Liver (tissue), 9 donors: ENCODE data around the gene MT3. TPM values are rescaled to one million over a fixed set of nuclear protein-coding genes. Genes with fewer than 3 reads are reported as not detected.

Source experiments
- DNase-seq: peaks from one replicate; pipeline ENCODE4 v3.0.0-alpha.2; 2017; ENCODE audit warnings: low spot score
- H3K27ac ChIP-seq, 2 donors: one replicate each; pipeline ENCODE4 v1.7.0; 2013; ENCODE audit warnings: inconsistent platforms in 2 of 2, low read length in 2 of 2, control low read depth in 1 of 2, low read depth in 1 of 2, mild to moderate bottlenecking in 1 of 2
- H3K27me3 ChIP-seq, 4 donors: one replicate each; pipeline versions ENCODE4 v1.6.1 to v1.7.0; 2013; ENCODE audit warnings: low read length in 3 of 4, inconsistent platforms in 1 of 4, mild to moderate bottlenecking in 1 of 4, moderate library complexity in 1 of 4; ENCODE audit not compliant: control insufficient read depth in 4 of 4, insufficient read depth in 4 of 4
- H3K36me3 ChIP-seq, 4 donors: one replicate each; pipeline versions ENCODE4 v1.6.1 to v1.7.0; 2013; ENCODE audit warnings: low read length in 3 of 4, mild to moderate bottlenecking in 3 of 4, low read depth in 1 of 4, moderate library complexity in 1 of 4; ENCODE audit not compliant: control insufficient read depth in 4 of 4, insufficient read depth in 3 of 4
- H3K4me1 ChIP-seq, 4 donors: one replicate each; pipeline versions ENCODE4 v1.6.1 to v1.7.0; 2013; ENCODE audit warnings: low read length in 3 of 4, mild to moderate bottlenecking in 3 of 4, moderate library complexity in 1 of 4; ENCODE audit not compliant: control insufficient read depth in 4 of 4, insufficient read depth in 4 of 4
- H3K4me3 ChIP-seq, 3 donors: one replicate each; pipeline versions ENCODE4 v1.6.1 to v1.7.0; 2013; ENCODE audit warnings: low read length in 3 of 3, control low read depth in 1 of 3, low read depth in 1 of 3, mild to moderate bottlenecking in 1 of 3
- H3K9ac ChIP-seq, 2 donors: one replicate each; pipeline ENCODE4 v1.7.0; 2013; ENCODE audit warnings: low read length in 2 of 2, mild to moderate bottlenecking in 2 of 2, moderate library complexity in 2 of 2, control low read depth in 1 of 2, low read depth in 1 of 2
- H3K9me3 ChIP-seq, 4 donors: one replicate each; pipeline versions ENCODE4 v1.6.1 to v1.7.0; 2013; ENCODE audit warnings: low read length in 3 of 4; ENCODE audit not compliant: control insufficient read depth in 4 of 4
- EGR1 ChIP-seq, 2 donors: IDR thresholded peaks; 2 replicates each; pipeline ENCODE4 v1.6.1; 2016 to 2018; ENCODE audit warnings: antibody characterized with exemption in 2 of 2, low read depth in 2 of 2
- FOXA1 ChIP-seq: IDR thresholded peaks from 2 replicates; pipeline ENCODE4 v1.6.1; 2016; ENCODE audit warnings: antibody characterized with exemption
- FOXA2 ChIP-seq: IDR thresholded peaks from 2 replicates; pipeline ENCODE4 v1.6.1; 2016; ENCODE audit warnings: antibody characterized with exemption
- GABPA ChIP-seq, 2 donors: IDR thresholded peaks in 1 of 2; conservative IDR thresholded peaks in 1 of 2; 2 replicates each; pipeline ENCODE4 v1.6.1; 2016; ENCODE audit warnings: antibody characterized with exemption in 2 of 2, mild to moderate bottlenecking in 1 of 2, moderate library complexity in 1 of 2
- HNF4A ChIP-seq, 2 donors: conservative IDR thresholded peaks; 2 replicates each; pipeline ENCODE4 v1.6.1; 2016; ENCODE audit warnings: antibody characterized with exemption in 2 of 2, mild to moderate bottlenecking in 2 of 2
- HNF4G ChIP-seq: IDR thresholded peaks from 2 replicates; pipeline ENCODE4 v1.6.1; 2016; ENCODE audit warnings: antibody characterized with exemption
- JUND ChIP-seq, 2 donors: IDR thresholded peaks; 2 replicates each; pipeline ENCODE4 v1.6.1; 2016; ENCODE audit warnings: antibody characterized with exemption in 2 of 2
- NR2F2 ChIP-seq: IDR thresholded peaks from 2 replicates; pipeline ENCODE4 v1.6.1; 2016; ENCODE audit warnings: antibody characterized with exemption
- RAD21 ChIP-seq, 2 donors: IDR thresholded peaks; 2 replicates each; pipeline ENCODE4 v1.6.1; 2016; ENCODE audit warnings: antibody characterized with exemption in 2 of 2, mild to moderate bottlenecking in 2 of 2
- RXRA ChIP-seq, 2 donors: IDR thresholded peaks; 2 replicates each; pipeline ENCODE4 v1.6.1; 2017 to 2018; ENCODE audit warnings: antibody characterized with exemption in 2 of 2, mild to moderate bottlenecking in 1 of 2
- SP1 ChIP-seq: IDR thresholded peaks from 2 replicates; pipeline ENCODE4 v1.6.1; 2018; ENCODE audit warnings: antibody characterized with exemption, mild to moderate bottlenecking
- TAF1 ChIP-seq: conservative IDR thresholded peaks from 2 replicates; pipeline ENCODE4 v1.6.1; 2016; ENCODE audit warnings: antibody characterized with exemption, mild to moderate bottlenecking
- YY1 ChIP-seq: IDR thresholded peaks from 2 replicates; pipeline ENCODE4 v1.6.1; 2016; ENCODE audit warnings: antibody characterized with exemption, mild to moderate bottlenecking
- WGBS: extraction: QIAGEN DNeasy Blood & Tissue Kit; methylation state at CpG from one replicate; pipeline ENCODE4 v1.1.7; 2013; 5-methylcytosine and 5-hydroxymethylcytosine counted together
- polyA plus RNA-seq, 2 donors: library from polyadenylated mRNA; stranded (reverse) in 1 of 2; unstranded in 1 of 2; fragments of 200-250 nt in 1 of 2; fragments of >200 nt in 1 of 2; fragmentation: Nextera tagmentation in 1 of 2; extraction: Ambion mirVana in 1 of 2; gene quantifications; one replicate each; pipeline versions ENCODE4 v1.2.1 to v1.2.3, GENCODE V29; 2013 to 2015
- total RNA-seq, 2 donors: library from RNA; depleted of rRNA; stranded (reverse); fragments of >200 nt; gene quantifications; one replicate each; pipeline ENCODE4 v1.2.3, GENCODE V29; 2014
- TF ChIP-seq, protein P1 (sequence below): fragments of 150-350 bp; IDR thresholded peaks from 2 replicates; pipeline ENCODE4 v1.5.1; 2017; ENCODE audit warnings: improper control_type of control experiment, low read depth, low read length; ENCODE audit not compliant: missing input control
- TF ChIP-seq, protein P2 (sequence below): IDR thresholded peaks from 2 replicates; pipeline ENCODE4 v1.6.1; 2016; ENCODE audit warnings: antibody characterized with exemption
- TF ChIP-seq, protein P3 (sequence below): IDR thresholded peaks from 2 replicates; pipeline ENCODE4 v1.6.1; 2016; ENCODE audit warnings: antibody characterized with exemption
- donor health status: healthy.
- donor health status: healthy.
- donor health status: healthy.
- donor health status: healthy.
- donor health status: healthy.

Gene MT3
- total and polyA plus RNA-seq, 4 donors, result not detected

DNA sequence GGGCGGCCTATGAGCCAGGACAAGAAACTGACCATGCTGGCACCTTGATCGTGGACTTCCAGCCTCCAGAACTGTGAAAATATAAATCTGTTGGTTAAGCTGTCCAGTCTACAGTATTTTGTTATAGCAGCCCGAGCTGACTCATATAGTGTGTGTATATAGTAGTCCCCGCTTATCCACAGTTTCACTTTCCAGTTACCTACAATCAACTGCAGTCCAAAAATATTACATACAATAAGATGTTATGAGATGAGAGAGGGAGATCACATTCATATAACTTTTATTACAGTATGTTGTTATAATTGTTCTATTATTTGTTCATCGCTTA is 4.9 kb downstream of the MT3 start:
- Histone ChIP-seq H3K27me3 (peaks cover 0 to 5% (median 0%) of the 10 kb centered on the region in 4 donors), H3K4me1 (peaks cover 0 to 6% (median 4%) of the 10 kb centered on the region in 4 donors), H3K36me3 (no peaks in the 10 kb centered on the region), H3K4me3 (no peak overlapping the region), H3K27ac (no peak overlapping the region), H3K9ac (no peak overlapping the region), H3K9me3 (no peaks in the 10 kb centered on the region)
- 86% methylated on average over 5 of the region's 5 CpGs for WGBS
- no peak for DNase-seq
- TF ChIP-seq, protein P1, sequence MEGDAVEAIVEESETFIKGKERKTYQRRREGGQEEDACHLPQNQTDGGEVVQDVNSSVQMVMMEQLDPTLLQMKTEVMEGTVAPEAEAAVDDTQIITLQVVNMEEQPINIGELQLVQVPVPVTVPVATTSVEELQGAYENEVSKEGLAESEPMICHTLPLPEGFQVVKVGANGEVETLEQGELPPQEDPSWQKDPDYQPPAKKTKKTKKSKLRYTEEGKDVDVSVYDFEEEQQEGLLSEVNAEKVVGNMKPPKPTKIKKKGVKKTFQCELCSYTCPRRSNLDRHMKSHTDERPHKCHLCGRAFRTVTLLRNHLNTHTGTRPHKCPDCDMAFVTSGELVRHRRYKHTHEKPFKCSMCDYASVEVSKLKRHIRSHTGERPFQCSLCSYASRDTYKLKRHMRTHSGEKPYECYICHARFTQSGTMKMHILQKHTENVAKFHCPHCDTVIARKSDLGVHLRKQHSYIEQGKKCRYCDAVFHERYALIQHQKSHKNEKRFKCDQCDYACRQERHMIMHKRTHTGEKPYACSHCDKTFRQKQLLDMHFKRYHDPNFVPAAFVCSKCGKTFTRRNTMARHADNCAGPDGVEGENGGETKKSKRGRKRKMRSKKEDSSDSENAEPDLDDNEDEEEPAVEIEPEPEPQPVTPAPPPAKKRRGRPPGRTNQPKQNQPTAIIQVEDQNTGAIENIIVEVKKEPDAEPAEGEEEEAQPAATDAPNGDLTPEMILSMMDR, result no peak
- TF ChIP-seq JUND (IDR thresholded peaks at IDR 0.05) (no peak), FOXA2 (no peak), FOXA1 (no peak), HNF4G (no peak), TAF1 (no peak), RAD21 (IDR thresholded peaks at IDR 0.05) (no peak), NR2F2 (no peak), EGR1 (IDR thresholded peaks at IDR 0.05; ENCODE audit: low read depth in 2 of 2) (no peak), YY1 (no peak), RXRA (IDR thresholded peaks at IDR 0.05) (no peak), SP1 (no peak), GABPA (IDR thresholded peaks at IDR 0.05 in 1 of 2, conservative IDR thresholded peaks at IDR 0.05 in 1 of 2) (no peak), HNF4A (conservative IDR thresholded peaks at IDR 0.05) (no peak)
- TF ChIP-seq, protein P2, sequence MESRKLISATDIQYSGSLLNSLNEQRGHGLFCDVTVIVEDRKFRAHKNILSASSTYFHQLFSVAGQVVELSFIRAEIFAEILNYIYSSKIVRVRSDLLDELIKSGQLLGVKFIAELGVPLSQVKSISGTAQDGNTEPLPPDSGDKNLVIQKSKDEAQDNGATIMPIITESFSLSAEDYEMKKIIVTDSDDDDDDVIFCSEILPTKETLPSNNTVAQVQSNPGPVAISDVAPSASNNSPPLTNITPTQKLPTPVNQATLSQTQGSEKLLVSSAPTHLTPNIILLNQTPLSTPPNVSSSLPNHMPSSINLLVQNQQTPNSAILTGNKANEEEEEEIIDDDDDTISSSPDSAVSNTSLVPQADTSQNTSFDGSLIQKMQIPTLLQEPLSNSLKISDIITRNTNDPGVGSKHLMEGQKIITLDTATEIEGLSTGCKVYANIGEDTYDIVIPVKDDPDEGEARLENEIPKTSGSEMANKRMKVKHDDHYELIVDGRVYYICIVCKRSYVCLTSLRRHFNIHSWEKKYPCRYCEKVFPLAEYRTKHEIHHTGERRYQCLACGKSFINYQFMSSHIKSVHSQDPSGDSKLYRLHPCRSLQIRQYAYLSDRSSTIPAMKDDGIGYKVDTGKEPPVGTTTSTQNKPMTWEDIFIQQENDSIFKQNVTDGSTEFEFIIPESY, result no peak
- TF ChIP-seq, protein P3, sequence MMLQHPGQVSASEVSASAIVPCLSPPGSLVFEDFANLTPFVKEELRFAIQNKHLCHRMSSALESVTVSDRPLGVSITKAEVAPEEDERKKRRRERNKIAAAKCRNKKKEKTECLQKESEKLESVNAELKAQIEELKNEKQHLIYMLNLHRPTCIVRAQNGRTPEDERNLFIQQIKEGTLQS, result no peak

DNA sequence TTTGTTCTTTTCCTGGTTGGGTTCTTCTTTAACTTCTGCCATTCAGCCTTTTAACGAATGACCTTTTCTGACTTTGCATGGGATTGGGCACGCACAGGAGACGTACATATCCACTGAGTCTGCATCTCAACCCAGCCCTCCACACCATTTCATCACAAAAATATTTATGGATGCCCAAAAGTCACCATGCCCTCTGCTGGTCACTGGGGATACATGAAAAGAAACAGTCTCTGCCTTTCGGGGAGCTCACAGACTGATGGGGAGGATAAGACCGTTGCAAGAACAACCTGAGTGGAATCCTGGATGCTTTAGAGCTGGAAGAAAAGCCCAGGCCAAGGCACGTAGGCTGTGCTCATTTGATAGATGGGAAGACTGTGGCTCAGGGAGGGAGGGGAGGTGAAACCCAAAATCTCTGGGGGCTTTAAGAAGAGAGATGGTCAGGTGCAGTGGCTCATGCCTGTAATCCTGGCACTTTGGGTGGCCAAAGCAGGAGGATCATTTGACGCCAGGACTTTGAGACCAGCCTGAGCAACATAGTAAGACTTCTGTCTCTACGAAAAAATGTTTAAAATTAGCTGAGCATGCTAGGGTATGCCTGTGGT is 11.2 kb downstream of the MT3 start:
- Histone ChIP-seq H3K27ac (no peak overlapping the region), H3K27me3 (no peaks in the 10 kb centered on the region), H3K36me3 (no peaks in the 10 kb centered on the region), H3K9ac (no peak overlapping the region), H3K9me3 (no peaks in the 10 kb centered on the region), H3K4me3 (no peak overlapping the region), H3K4me1 (peaks cover 0 to 5% (median 1%) of the 10 kb centered on the region in 4 donors)
- 25% methylated on average over 8 of the region's 8 CpGs for WGBS
- no peak for DNase-seq
- TF ChIP-seq GABPA (IDR thresholded peaks at IDR 0.05 in 1 of 2, conservative IDR thresholded peaks at IDR 0.05 in 1 of 2) (no peak), EGR1 (IDR thresholded peaks at IDR 0.05; ENCODE audit: low read depth in 2 of 2) (no peak), RAD21 (IDR thresholded peaks at IDR 0.05) (peak; percentile 81 to 89)
- TF ChIP-seq, protein P1, result peak; percentile 76
